NCI-H774 (cell line): ENCODE data around the gene COL27A1.

Source experiments
- DNase-seq: peaks from one replicate; lab custom pipeline; 2025; lab: John Stamatoyannopoulos, UW

COL27A1 gene

GRCh38 chr9:114227288-114228015 is 72.1 kb downstream of the COL27A1 start:
- DNase-seq: no peak

GRCh38 chr9:114228016-114228808 is 72.9 kb downstream of the COL27A1 start:
- DNase-seq: no peak

GRCh38 chr9:114229295-114229694 is 74.0 kb downstream of the COL27A1 start:
- no peak for DNase-seq

- DNase-seq: no peak
These were observed 74.7 kb downstream of the COL27A1 start for GRCh38 chr9:114230068-114230467.

GRCh38 chr9:114231273-114231672 is 75.9 kb downstream of the COL27A1 start:
- DNase-seq: no peak

- no peak for DNase-seq
These were observed 76.5 kb downstream of the COL27A1 start for GRCh38 chr9:114231719-114232449.

- no peak for DNase-seq
These were observed 78.3 kb downstream of the COL27A1 start for GRCh38 chr9:114233491-114234185.

GRCh38 chr9:114235033-114235661 is 79.8 kb downstream of the COL27A1 start:
- no peak for DNase-seq

- DNase-seq: no peak
These were observed 81.2 kb downstream of the COL27A1 start for GRCh38 chr9:114236391-114237138.

GRCh38 chr9:114237247-114237646 is 81.9 kb downstream of the COL27A1 start:
- no peak for DNase-seq

GRCh38 chr9:114237781-114238180 is 82.4 kb downstream of the COL27A1 start:
- no peak for DNase-seq

GRCh38 chr9:114238472-114238871 is 83.1 kb downstream of the COL27A1 start:
- DNase-seq: no peak

GRCh38 chr9:114238891-114239875 is 83.8 kb downstream of the COL27A1 start:
- DNase-seq: no peak

GRCh38 chr9:114240216-114240615 is 84.9 kb downstream of the COL27A1 start:
- no peak for DNase-seq

GRCh38 chr9:114240647-114241558 is 85.6 kb downstream of the COL27A1 start:
- DNase-seq: no peak

- no peak for DNase-seq
These were observed 87.5 kb downstream of the COL27A1 start for GRCh38 chr9:114242837-114243236.

GRCh38 chr9:114243240-114243639 is 87.9 kb downstream of the COL27A1 start:
- DNase-seq: no peak

GRCh38 chr9:114244570-114244969 is 89.2 kb downstream of the COL27A1 start:
- DNase-seq: no peak

GRCh38 chr9:114246558-114246957 is 91.2 kb downstream of the COL27A1 start:
- no peak for DNase-seq
